Hepatocyte (in vitro differentiated cells): ENCODE measurements around the gene AOC1. TPM values are rescaled to one million over a fixed set of nuclear protein-coding genes. Genes with fewer than 3 reads are reported as not detected.
A peak's percentile ranks its signal among the peaks of the same experiment; 100 is the strongest.
"Not testable (repeated sequence)": the region's sequence is repeated elsewhere in the genome, so short reads cannot be mapped to it uniquely, and the experiment has no call there.

Experiments used
- DNase-seq: peaks from one replicate; pipeline ENCODE4 v3.0.0-alpha.2; 2016; ENCODE audit warnings: low spot score
- H2AFZ ChIP-seq: fragments of 200-600 bp; sonication (generic); 2 replicates; pipeline ENCODE4 v1.6.0; 2016; ENCODE audit warnings: antibody characterized with exemption, mild to moderate bottlenecking
- H3K27ac ChIP-seq: fragments of 200-600 bp; sonication (generic); 2 replicates; pipeline ENCODE4 v1.5.1; 2016; ENCODE audit warnings: mild to moderate bottlenecking
- H3K27me3 ChIP-seq: fragments of 200-600 bp; sonication (generic); 2 replicates; pipeline ENCODE4 v1.6.1; 2016
- H3K36me3 ChIP-seq: fragments of 200-600 bp; sonication (generic); replicated peaks from 2 replicates; pipeline ENCODE4 v1.5.1; 2016; ENCODE audit warnings: low read depth; ENCODE audit not compliant: insufficient read depth
- H3K4me1 ChIP-seq: fragments of 200-600 bp; sonication (generic); 2 replicates; pipeline ENCODE4 v1.5.1; 2016; ENCODE audit warnings: mild to moderate bottlenecking, moderate library complexity; ENCODE audit not compliant: insufficient read depth
- H3K4me2 ChIP-seq: fragments of 200-600 bp; sonication (generic); 2 replicates; pipeline ENCODE4 v1.6.0; 2016
- H3K4me3 ChIP-seq: fragments of 200-600 bp; sonication (generic); 2 replicates; pipeline ENCODE4 v1.5.1; 2016; ENCODE audit warnings: mild to moderate bottlenecking
- H3K79me2 ChIP-seq: fragments of 200-600 bp; sonication (generic); 2 replicates; pipeline ENCODE4 v1.6.0; 2017; ENCODE audit warnings: mild to moderate bottlenecking
- H3K9me2 ChIP-seq: fragments of 200-600 bp; sonication (generic); replicated peaks from 2 replicates; pipeline ENCODE4 v1.6.0; 2017; ENCODE audit warnings: mild to moderate bottlenecking; ENCODE audit not compliant: insufficient read depth
- H3K9me3 ChIP-seq: fragments of 200-600 bp; sonication (generic); 2 replicates; pipeline ENCODE4 v1.5.1; 2016; ENCODE audit warnings: low read depth, mild to moderate bottlenecking
- H4K20me1 ChIP-seq: fragments of 200-600 bp; sonication (generic); 2 replicates; pipeline ENCODE4 v1.6.0; 2016; ENCODE audit warnings: mild to moderate bottlenecking; ENCODE audit not compliant: insufficient read depth, poor library complexity, severe bottlenecking
- EZH2 ChIP-seq: fragments of 200-600 bp; sonication (generic); IDR thresholded peaks from 2 replicates; pipeline ENCODE4 v1.6.1; 2016; ENCODE audit warnings: antibody characterized with exemption, mild to moderate bottlenecking, borderline replicate concordance
- EZH2phosphoT487 ChIP-seq: fragments of 200-600 bp; sonication (generic); IDR thresholded peaks from one replicate; pipeline ENCODE4 v1.6.1; 2018; ENCODE audit warnings: antibody characterized with exemption, mild to moderate bottlenecking, low read depth, moderate library complexity; ENCODE audit not compliant: unreplicated experiment, severe bottlenecking
- WGBS: methylation state at CpG from one replicate; pipeline ENCODE4 v1.1.6; 2016; ENCODE audit warnings: low lambda C conversion rate; ENCODE audit errors: missing lambda C conversion rate; 5-methylcytosine and 5-hydroxymethylcytosine counted together
- polyA plus RNA-seq: library from polyadenylated mRNA; unstranded; fragments of >200 nt; fragmentation: Nextera tagmentation; extraction: Ambion mirVana; gene quantifications from 2 replicates; pipeline ENCODE4 v1.2.1, GENCODE V29; 2016
- total RNA-seq: library from RNA; depleted of rRNA; stranded (reverse); fragments of >200 nt; gene quantifications from 2 replicates; pipeline ENCODE4 v1.2.3, GENCODE V29; 2014
- TF ChIP-seq, protein P1 (sequence below): fragments of 200-600 bp; sonication (generic); IDR thresholded peaks from 2 replicates; pipeline ENCODE4 v1.5.1; 2016; ENCODE audit warnings: antibody characterized with exemption, mild to moderate bottlenecking; ENCODE audit not compliant: poor library complexity

AOC1 gene
- total and polyA plus RNA-seq, 2 experiments from 2014 or later, result 5.9 to 9.1 TPM

GRCh38 chr7:150805864-150806263 lies 46.5 kb upstream of the AOC1 start:
- no peak for DNase-seq
- peaks cover 5% of the 10 kb centered on the region for H3K4me1 ChIP-seq
- H3K27me3 ChIP-seq, result peaks cover 10% of the 10 kb centered on the region
- no peaks in the 10 kb centered on the region for H4K20me1 ChIP-seq
- H3K27ac ChIP-seq, result no peak overlapping the region
- H3K36me3 ChIP-seq, result no peaks in the 10 kb centered on the region
- H2AFZ ChIP-seq, result no peak overlapping the region
- no peaks in the 10 kb centered on the region for H3K9me2 ChIP-seq
- TF ChIP-seq EZH2 (no peak), EZH2phosphoT487 (no peak)
- TF ChIP-seq, protein P1, sequence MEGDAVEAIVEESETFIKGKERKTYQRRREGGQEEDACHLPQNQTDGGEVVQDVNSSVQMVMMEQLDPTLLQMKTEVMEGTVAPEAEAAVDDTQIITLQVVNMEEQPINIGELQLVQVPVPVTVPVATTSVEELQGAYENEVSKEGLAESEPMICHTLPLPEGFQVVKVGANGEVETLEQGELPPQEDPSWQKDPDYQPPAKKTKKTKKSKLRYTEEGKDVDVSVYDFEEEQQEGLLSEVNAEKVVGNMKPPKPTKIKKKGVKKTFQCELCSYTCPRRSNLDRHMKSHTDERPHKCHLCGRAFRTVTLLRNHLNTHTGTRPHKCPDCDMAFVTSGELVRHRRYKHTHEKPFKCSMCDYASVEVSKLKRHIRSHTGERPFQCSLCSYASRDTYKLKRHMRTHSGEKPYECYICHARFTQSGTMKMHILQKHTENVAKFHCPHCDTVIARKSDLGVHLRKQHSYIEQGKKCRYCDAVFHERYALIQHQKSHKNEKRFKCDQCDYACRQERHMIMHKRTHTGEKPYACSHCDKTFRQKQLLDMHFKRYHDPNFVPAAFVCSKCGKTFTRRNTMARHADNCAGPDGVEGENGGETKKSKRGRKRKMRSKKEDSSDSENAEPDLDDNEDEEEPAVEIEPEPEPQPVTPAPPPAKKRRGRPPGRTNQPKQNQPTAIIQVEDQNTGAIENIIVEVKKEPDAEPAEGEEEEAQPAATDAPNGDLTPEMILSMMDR, result no peak
- H3K79me2 ChIP-seq, result peaks cover 3% of the 10 kb centered on the region
- no peak overlapping the region for H3K4me2 ChIP-seq
- H3K4me3 ChIP-seq, result no peak overlapping the region
- no peaks in the 10 kb centered on the region for H3K9me3 ChIP-seq

DNA sequence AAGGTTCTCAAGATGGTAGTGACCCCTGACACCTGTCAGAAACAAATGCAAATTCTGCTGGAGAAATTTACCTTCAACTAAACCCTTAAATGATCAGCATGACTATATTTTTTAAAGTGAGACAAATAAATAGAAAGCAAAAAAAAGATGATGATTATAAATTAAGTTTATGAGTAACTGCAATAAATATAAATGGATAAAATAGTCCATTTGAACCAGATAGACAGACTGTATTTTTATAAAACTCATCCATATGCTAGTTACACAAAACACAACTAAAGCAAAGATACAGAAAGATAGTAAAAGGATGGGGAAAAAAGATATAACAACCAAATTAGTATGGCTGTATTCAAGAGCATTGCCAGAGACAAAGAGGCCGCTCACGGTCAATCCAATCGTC lies 45.9 kb upstream of the AOC1 start:
- H2AFZ ChIP-seq, result no peak overlapping the region
- no peak for DNase-seq
- H3K36me3 ChIP-seq, result no peaks in the 10 kb centered on the region
- peaks cover 6% of the 10 kb centered on the region for H3K27me3 ChIP-seq
- no peaks in the 10 kb centered on the region for H3K9me2 ChIP-seq
- H3K4me1 ChIP-seq, result peaks cover 5% of the 10 kb centered on the region
- H3K9me3 ChIP-seq, result no peaks in the 10 kb centered on the region
- peaks cover 3% of the 10 kb centered on the region for H3K79me2 ChIP-seq
- H3K27ac ChIP-seq, result no peak overlapping the region
- H3K4me2 ChIP-seq, result no peak overlapping the region
- no peaks in the 10 kb centered on the region for H4K20me1 ChIP-seq
- WGBS, result 100% methylated on average over 3 of the region's 3 CpGs
- H3K4me3 ChIP-seq, result no peak overlapping the region
- no peak for TF ChIP-seq EZH2phosphoT487
- TF ChIP-seq EZH2, result no peak
- TF ChIP-seq, protein P1, result no peak

DNA sequence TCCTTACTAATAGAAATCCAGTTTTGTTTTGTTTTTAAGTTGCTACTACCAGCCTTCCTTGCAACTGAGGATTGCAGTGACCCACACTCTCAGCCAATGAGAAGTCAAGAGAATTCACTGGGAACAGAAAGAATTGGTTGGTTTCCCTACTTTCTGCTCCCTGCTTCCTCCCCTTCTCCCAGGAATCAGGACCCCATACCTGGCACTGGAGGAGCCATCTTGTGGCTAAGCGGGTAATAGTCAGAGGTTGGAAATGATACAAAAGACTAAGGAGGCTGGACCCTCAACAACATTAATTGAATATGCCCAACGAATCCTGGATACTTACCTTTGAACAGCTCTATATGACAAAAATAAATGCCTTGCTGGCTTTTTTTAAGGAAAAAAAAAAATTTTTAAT lies 45.5 kb upstream of the AOC1 start:
- H3K4me1 ChIP-seq, result peaks cover 5% of the 10 kb centered on the region
- H4K20me1 ChIP-seq, result no peaks in the 10 kb centered on the region
- TF ChIP-seq EZH2 (no peak), EZH2phosphoT487 (no peak)
- TF ChIP-seq, protein P1, result no peak
- H3K27ac ChIP-seq, result no peak overlapping the region
- DNase-seq, result no peak
- WGBS, result 70% methylated on average over 2 of the region's 2 CpGs
- no peak overlapping the region for H3K4me2 ChIP-seq
- no peak overlapping the region for H2AFZ ChIP-seq
- H3K9me3 ChIP-seq, result no peaks in the 10 kb centered on the region
- no peaks in the 10 kb centered on the region for H3K79me2 ChIP-seq
- H3K36me3 ChIP-seq, result no peaks in the 10 kb centered on the region
- H3K4me3 ChIP-seq, result no peak overlapping the region
- peaks cover 2% of the 10 kb centered on the region for H3K27me3 ChIP-seq
- no peaks in the 10 kb centered on the region for H3K9me2 ChIP-seq

- Histone ChIP-seq H3K4me2 (peak overlapping the region; percentile 71), H3K27ac (peak overlapping the region; percentile 95), H2AFZ (peak overlapping the region; percentile 66)
- not testable (repeated sequence) for H3K79me2 ChIP-seq, H3K4me3 ChIP-seq, H3K36me3 ChIP-seq, H3K4me1 ChIP-seq, H3K9me2 ChIP-seq, H3K9me3 ChIP-seq, H3K27me3 ChIP-seq, H4K20me1 ChIP-seq
- WGBS, result 49% methylated on average over 13 of the region's 13 CpGs
- DNase-seq, result peak; percentile 59
These were observed 44.5 kb upstream of the AOC1 start for GRCh38 chr7:150807616-150808438.
